GM12891 (cell line): ENCODE measurements around the gene HELZ.
"Not testable (repeated sequence)": the region's sequence is repeated elsewhere in the genome, so short reads cannot be mapped to it uniquely, and the experiment has no call there.

Source experiments
- POLR2A ChIP-seq: IDR thresholded peaks from 2 replicates; pipeline ENCODE4 v1.6.1; 2011; ENCODE audit warnings: low read depth, low read length, control low read depth
- POLR2AphosphoS5 ChIP-seq: IDR thresholded peaks from 2 replicates; pipeline ENCODE4 v1.6.1; 2011; ENCODE audit warnings: low read depth, low read length, control low read depth
- SPI1 ChIP-seq: IDR thresholded peaks from 2 replicates; pipeline ENCODE4 v1.6.1; 2011; ENCODE audit warnings: low read depth, low read length, control low read depth
- TAF1 ChIP-seq: IDR thresholded peaks from 2 replicates; pipeline ENCODE4 v1.6.1; 2011; ENCODE audit warnings: low read depth, low read length, control low read depth

- not testable (repeated sequence) for TF ChIP-seq POLR2A, POLR2AphosphoS5, TAF1, SPI1
Measured at GRCh38 chr17:67104641-67105040, 140.4 kb downstream of the HELZ start.
